Right lobe of liver (tissue), 4 donors: Measurements from ENCODE around the gene MAP3K10.

Source experiments
- CTCF ChIP-seq, 4 donors: fragments of 200-600 bp in 3 of 4; fragments of 450-650 bp in 1 of 4; IDR thresholded peaks; one replicate each; pipeline versions ENCODE4 v1.5.1 to v1.8.0; 2016 to 2022; ENCODE audit warnings: antibody characterized with exemption in 4 of 4, mild to moderate bottlenecking in 2 of 4
- POLR2A ChIP-seq: fragments of 450-650 bp; IDR thresholded peaks from one replicate; pipeline ENCODE4 v1.6.1; 2017; ENCODE audit warnings: antibody characterized with exemption, mild to moderate bottlenecking
- donor health status: DM: no; HTN: no; CAD: no.
- donor health status: DM: no; HTN: no; CAD: no.
- donor health status: DM: no; HTN: yes; CAD: no.

- TF ChIP-seq CTCF (IDR thresholded peaks at IDR 0.05) = no peak
- no peak for TF ChIP-seq POLR2A
These were observed 27.6 kb upstream of the MAP3K10 start for GRCh38 chr19:40163541-40164129.
